ENCODE data around the gene LRIT2.

Gene LRIT2

GRCh38 chr10:84241185-84241790 is 15.9 kb upstream of the LRIT2 start, which contains the start of gene LRIT1:
TSS of gene LRIT1 (minus strand) at chr10:84241546. CDS start at chr10:84241439, 107 bp downstream.
- DNase-seq = no peak

- no peak for DNase-seq
Measured at GRCh38 chr10:84238909-84239308, 13.6 kb upstream of the LRIT2 start.

- no peak for DNase-seq
Measured at GRCh38 chr10:84237199-84238051, 12.1 kb upstream of the LRIT2 start.

- DNase-seq = no peak
Measured at GRCh38 chr10:84236807-84237198, 11.5 kb upstream of the LRIT2 start.

- no peak for DNase-seq
Measured at GRCh38 chr10:84235096-84235495, 9.8 kb upstream of the LRIT2 start.

GRCh38 chr10:84234479-84234878 is 9.1 kb upstream of the LRIT2 start:
- DNase-seq = no peak

- no peak for DNase-seq
Measured at GRCh38 chr10:84233940-84234339, 8.6 kb upstream of the LRIT2 start.

- DNase-seq = no peak
Measured at GRCh38 chr10:84232376-84232775, 7.0 kb upstream of the LRIT2 start.

- DNase-seq = no peak
Measured at GRCh38 chr10:84230359-84230758, 5.0 kb upstream of the LRIT2 start.

GRCh38 chr10:84227810-84228209 is 2.5 kb upstream of the LRIT2 start:
- no peak for DNase-seq

- no peak for DNase-seq
Measured at GRCh38 chr10:84226616-84227015, 1.3 kb upstream of the LRIT2 start.

- DNase-seq = no peak
Measured at GRCh38 chr10:84224411-84225028, 824 bp downstream of the LRIT2 start.

- DNase-seq = no peak
Measured at GRCh38 chr10:84221916-84222315, 3.4 kb downstream of the LRIT2 start.

- no peak for DNase-seq
Measured at GRCh38 chr10:84217746-84218145, 7.6 kb downstream of the LRIT2 start.

GRCh38 chr10:84216834-84217233 is 8.5 kb downstream of the LRIT2 start:
- no peak for DNase-seq

- DNase-seq = peak; percentile 18
Measured at GRCh38 chr10:84214612-84215235, 10.6 kb downstream of the LRIT2 start.

- DNase-seq = no peak
Measured at GRCh38 chr10:84214046-84214572, 11.2 kb downstream of the LRIT2 start.

GRCh38 chr10:84213076-84213475 is 12.3 kb downstream of the LRIT2 start:
- DNase-seq = no peak

- DNase-seq = no peak
Measured at GRCh38 chr10:84212014-84212413, 13.3 kb downstream of the LRIT2 start.

- DNase-seq = no peak
Measured at GRCh38 chr10:84211566-84211965, 13.8 kb downstream of the LRIT2 start.

GRCh38 chr10:84208023-84208422 is 17.3 kb downstream of the LRIT2 start:
- DNase-seq = no peak

GRCh38 chr10:84205853-84206525 is 19.4 kb downstream of the LRIT2 start:
- no peak for DNase-seq

All from activated naive CD4-positive, alpha-beta T cell treated with Interleukin-2 at 50 U/mL for 16 hours (primary cell).